ENCODE measurements around the gene IFT88. TPM values are rescaled to one million over a fixed set of nuclear protein-coding genes. Genes with fewer than 3 reads are reported as not detected.

IFT88 gene
- polyA plus RNA-seq, 1 of the 3 experiments (the other 2 are of a cell fraction) = 6.2 TPM

DNA sequence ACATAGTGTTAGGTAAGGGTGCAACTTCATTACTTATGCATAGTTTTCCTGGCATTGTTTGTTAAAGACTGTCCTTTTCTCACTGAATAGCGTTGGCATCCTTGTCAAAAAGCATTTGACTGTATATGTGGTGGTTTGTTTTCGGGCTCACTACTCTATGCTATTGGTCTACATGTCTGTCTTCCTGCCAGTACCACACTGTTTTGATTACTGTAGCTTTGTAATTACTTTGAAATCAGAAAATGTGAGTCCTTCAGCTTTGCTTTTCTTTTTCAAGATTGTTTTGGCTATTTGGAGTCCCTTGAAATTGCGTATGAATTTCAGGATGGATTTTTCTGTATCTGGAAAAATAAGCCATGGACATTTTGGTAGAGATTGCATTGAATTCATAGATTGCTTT is 56.0 kb downstream of the IFT88 start:
- Histone ChIP-seq H3K4me3 (ENCODE audit: low read depth in 2 of 2, low read length in 1 of 2) (no peak overlapping the region), H3K79me2 (ENCODE audit: insufficient read depth) (no peaks in the 10 kb centered on the region), H2AFZ (ENCODE audit: low read depth) (no peak overlapping the region), H3K27me3 (ENCODE audit: insufficient read depth) (no peaks in the 10 kb centered on the region), H3K36me3 (replicated peaks in 1 of 2; ENCODE audit: control insufficient read depth in 1 of 2, insufficient read depth in 2 of 2, low read length in 1 of 2) (peaks cover 9 to 38% of the 10 kb centered on the region in 2 experiments), H3K4me2 (no peak overlapping the region), H3K9me3 (no peaks in the 10 kb centered on the region), H4K20me1 (ENCODE audit: insufficient read depth) (no peaks in the 10 kb centered on the region), H3F3A (replicated peaks; ENCODE audit: insufficient read depth) (no peaks in the 10 kb centered on the region), H3K27ac (ENCODE audit: low read depth in 2 of 2, low read length in 1 of 2) (no peak overlapping the region), H3K4me1 (ENCODE audit: control insufficient read depth in 1 of 2, insufficient read depth in 2 of 2, low read depth in 1 of 2, low read length in 1 of 2) (no peaks in the 10 kb centered on the region), H3K9me2 (no peaks in the 10 kb centered on the region), H3K9ac (no peak overlapping the region)
- ChIA-PET CTCF (no interaction called here), POLR2A (no interaction called here)
- no peak for DNase-seq
- WGBS (ENCODE audit: low lambda C conversion rate) = 83% methylated on average over 3 of the region's 3 CpGs
- TF ChIP-seq ELF1 (IDR thresholded peaks at IDR 0.05) (no peak), POLR2AphosphoS5 (IDR thresholded peaks at IDR 0.05; ENCODE audit: low read depth, low read length) (no peak), MAX (IDR thresholded peaks at IDR 0.05; ENCODE audit: low read depth) (no peak), TAF1 (IDR thresholded peaks at IDR 0.05; ENCODE audit: borderline replicate concordance, low read depth, low read length) (no peak), RAD21 (IDR thresholded peaks at IDR 0.05; ENCODE audit: low read length) (no peak), FOXJ3 (CRISPR knock-in tag; IDR thresholded peaks at IDR 0.05) (no peak), REST (IDR thresholded peaks at IDR 0.05; ENCODE audit: low read depth, low read length) (no peak), CHD2 (IDR thresholded peaks at IDR 0.05; ENCODE audit: low read length, partially characterized antibody) (no peak)

DNA sequence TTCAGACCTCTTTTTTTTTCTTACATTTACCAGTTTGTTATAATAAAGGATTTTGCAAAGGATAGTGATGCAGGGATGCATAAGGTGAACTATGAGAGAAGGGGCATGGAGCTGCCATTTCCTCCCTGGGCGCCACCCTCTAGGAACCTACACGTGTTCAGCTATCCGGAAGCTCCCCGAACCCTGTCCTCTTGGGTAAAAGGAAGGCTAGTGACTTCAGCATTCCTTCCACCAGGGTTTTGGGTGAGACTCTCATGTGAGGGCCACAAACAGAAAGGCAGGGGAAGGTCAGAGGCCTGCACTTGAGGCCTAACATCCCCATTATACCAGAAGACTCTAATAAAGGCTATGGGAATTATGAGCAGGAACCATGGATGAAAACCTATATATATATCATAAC is 57.3 kb downstream of the IFT88 start:
- no peaks in the 10 kb centered on the region for H3K9me3 ChIP-seq
- H3K9ac ChIP-seq = no peak overlapping the region
- WGBS (ENCODE audit: low lambda C conversion rate) = 95% methylated on average over 4 of the region's 4 CpGs
- no peak overlapping the region for H2AFZ ChIP-seq (ENCODE audit: low read depth)
- DNase-seq = no peak
- H3F3A ChIP-seq (replicated peaks; ENCODE audit: insufficient read depth) = no peaks in the 10 kb centered on the region
- TF ChIP-seq USF1 (IDR thresholded peaks at IDR 0.05; ENCODE audit: borderline replicate concordance, low read depth) (no peak), CTCF (IDR thresholded peaks at IDR 0.05) (no peak), MAX (IDR thresholded peaks at IDR 0.05; ENCODE audit: low read depth) (no peak), ELF1 (IDR thresholded peaks at IDR 0.05) (no peak), TCF12 (IDR thresholded peaks at IDR 0.05) (no peak), TEAD4 (IDR thresholded peaks at IDR 0.05; ENCODE audit: borderline replicate concordance, insufficient read depth) (no peak), JUND (IDR thresholded peaks at IDR 0.05) (no peak), IRF3 (IDR thresholded peaks at IDR 0.05; ENCODE audit: low read depth, low read length) (no peak), EP300 (IDR thresholded peaks at IDR 0.05; ENCODE audit: borderline replicate concordance in 1 of 2, low read depth in 1 of 2, low read length in 1 of 2) (no peak), MEF2A (IDR thresholded peaks at IDR 0.05; ENCODE audit: borderline replicate concordance, low read depth) (no peak), YY1 (IDR thresholded peaks at IDR 0.05; ENCODE audit: low read depth) (no peak), CHD2 (IDR thresholded peaks at IDR 0.05; ENCODE audit: low read length, partially characterized antibody) (no peak)
- no peaks in the 10 kb centered on the region for H3K4me1 ChIP-seq (ENCODE audit: control insufficient read depth in 1 of 2, insufficient read depth in 2 of 2, low read depth in 1 of 2, low read length in 1 of 2)
- peaks cover 9 to 38% of the 10 kb centered on the region in 2 experiments for H3K36me3 ChIP-seq (replicated peaks in 1 of 2; ENCODE audit: control insufficient read depth in 1 of 2, insufficient read depth in 2 of 2, low read length in 1 of 2)
- ChIA-PET POLR2A (no interaction called here), CTCF (no interaction called here)
- no peak overlapping the region for H3K4me3 ChIP-seq (ENCODE audit: low read depth in 2 of 2, low read length in 1 of 2)
- H3K79me2 ChIP-seq (ENCODE audit: insufficient read depth) = no peaks in the 10 kb centered on the region
- no peaks in the 10 kb centered on the region for H3K27me3 ChIP-seq (ENCODE audit: insufficient read depth)
- H3K9me2 ChIP-seq = no peaks in the 10 kb centered on the region
- H3K4me2 ChIP-seq = no peak overlapping the region
- H4K20me1 ChIP-seq (ENCODE audit: insufficient read depth) = no peaks in the 10 kb centered on the region
- H3K27ac ChIP-seq (ENCODE audit: low read depth in 2 of 2, low read length in 1 of 2) = no peak overlapping the region
